NB4 (cell line): Measurements from ENCODE around the gene SERF2.
A peak's percentile ranks its signal among the peaks of the same experiment; 100 is the strongest.
"Not testable (repeated sequence)": the region's sequence is repeated elsewhere in the genome, so short reads cannot be mapped to it uniquely, and the experiment has no call there.

Source experiments
- DNase-seq: peaks from one replicate; pipeline ENCODE4 v3.0.0; 2010; ENCODE audit warnings: low read depth
- H3K4me3 ChIP-seq: one replicate; pipeline ENCODE4 v1.5.1; 2011; ENCODE audit warnings: mild to moderate bottlenecking, low read depth, low read length, moderate library complexity
- MAX ChIP-seq: IDR thresholded peaks from 2 replicates; pipeline ENCODE4 v1.6.1; 2011; ENCODE audit warnings: low read depth, low read length
- MYC ChIP-seq: IDR thresholded peaks from 2 replicates; pipeline ENCODE4 v1.6.1; 2011; ENCODE audit warnings: low read depth, low read length
- POLR2A ChIP-seq: IDR thresholded peaks from 2 replicates; pipeline ENCODE4 v1.6.1; 2011; ENCODE audit warnings: mild to moderate bottlenecking; ENCODE audit not compliant: insufficient read length; ENCODE audit errors: extremely low read depth
- TF ChIP-seq, protein P1 (sequence below): IDR thresholded peaks from one replicate; pipeline ENCODE4 v1.5.1; 2012; ENCODE audit warnings: low read depth, low read length

Gene SERF2

DNA sequence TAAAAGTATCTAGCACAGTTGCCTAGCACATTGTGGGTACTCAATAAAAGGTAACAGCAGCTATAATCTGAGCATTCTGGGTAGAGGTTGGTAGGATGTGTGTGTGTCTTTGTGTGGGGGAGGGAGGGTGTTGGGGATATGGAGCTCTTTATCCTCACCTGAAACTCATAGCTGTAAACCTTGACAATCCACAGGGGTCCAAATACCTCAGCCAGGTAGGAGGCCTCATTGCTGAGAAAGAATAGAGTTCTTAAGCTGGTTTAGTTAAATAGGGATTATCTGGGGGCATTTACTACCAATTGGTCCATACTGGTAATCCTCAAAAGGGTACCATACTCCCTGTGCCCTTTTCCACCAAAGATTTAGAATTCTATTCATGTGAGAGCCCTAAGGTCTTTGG, 3.9 kb downstream of the SERF2 start:
- TF ChIP-seq MAX (no peak), POLR2A (no peak), MYC (no peak)
- TF ChIP-seq, protein P1, sequence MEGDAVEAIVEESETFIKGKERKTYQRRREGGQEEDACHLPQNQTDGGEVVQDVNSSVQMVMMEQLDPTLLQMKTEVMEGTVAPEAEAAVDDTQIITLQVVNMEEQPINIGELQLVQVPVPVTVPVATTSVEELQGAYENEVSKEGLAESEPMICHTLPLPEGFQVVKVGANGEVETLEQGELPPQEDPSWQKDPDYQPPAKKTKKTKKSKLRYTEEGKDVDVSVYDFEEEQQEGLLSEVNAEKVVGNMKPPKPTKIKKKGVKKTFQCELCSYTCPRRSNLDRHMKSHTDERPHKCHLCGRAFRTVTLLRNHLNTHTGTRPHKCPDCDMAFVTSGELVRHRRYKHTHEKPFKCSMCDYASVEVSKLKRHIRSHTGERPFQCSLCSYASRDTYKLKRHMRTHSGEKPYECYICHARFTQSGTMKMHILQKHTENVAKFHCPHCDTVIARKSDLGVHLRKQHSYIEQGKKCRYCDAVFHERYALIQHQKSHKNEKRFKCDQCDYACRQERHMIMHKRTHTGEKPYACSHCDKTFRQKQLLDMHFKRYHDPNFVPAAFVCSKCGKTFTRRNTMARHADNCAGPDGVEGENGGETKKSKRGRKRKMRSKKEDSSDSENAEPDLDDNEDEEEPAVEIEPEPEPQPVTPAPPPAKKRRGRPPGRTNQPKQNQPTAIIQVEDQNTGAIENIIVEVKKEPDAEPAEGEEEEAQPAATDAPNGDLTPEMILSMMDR: no peak
- no peak for DNase-seq
- no peak overlapping the region for H3K4me3 ChIP-seq

DNA sequence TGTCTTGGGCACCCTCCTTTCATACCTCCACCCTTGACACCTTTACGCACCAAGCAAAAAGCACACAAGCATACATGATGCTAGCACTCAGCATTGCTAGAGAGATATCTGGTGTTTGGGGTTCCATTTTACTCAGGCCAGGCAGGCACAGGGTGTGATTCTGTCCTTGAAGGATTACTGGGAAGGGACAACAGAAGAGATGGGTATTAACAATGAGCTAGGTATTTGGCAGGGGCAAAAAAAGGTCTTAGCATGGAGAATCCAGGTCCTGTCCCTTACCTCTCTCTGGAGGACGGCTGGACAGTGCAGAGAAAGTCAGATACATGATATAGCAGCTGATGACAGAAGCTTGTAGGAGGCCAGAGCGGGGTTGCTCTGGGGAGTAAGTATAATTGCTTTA, 4.4 kb downstream of the SERF2 start:
- no peak for TF ChIP-seq MYC
- TF ChIP-seq MAX: no peak
- TF ChIP-seq POLR2A: no peak
- TF ChIP-seq, protein P1: no peak
- no peak overlapping the region for H3K4me3 ChIP-seq

DNA sequence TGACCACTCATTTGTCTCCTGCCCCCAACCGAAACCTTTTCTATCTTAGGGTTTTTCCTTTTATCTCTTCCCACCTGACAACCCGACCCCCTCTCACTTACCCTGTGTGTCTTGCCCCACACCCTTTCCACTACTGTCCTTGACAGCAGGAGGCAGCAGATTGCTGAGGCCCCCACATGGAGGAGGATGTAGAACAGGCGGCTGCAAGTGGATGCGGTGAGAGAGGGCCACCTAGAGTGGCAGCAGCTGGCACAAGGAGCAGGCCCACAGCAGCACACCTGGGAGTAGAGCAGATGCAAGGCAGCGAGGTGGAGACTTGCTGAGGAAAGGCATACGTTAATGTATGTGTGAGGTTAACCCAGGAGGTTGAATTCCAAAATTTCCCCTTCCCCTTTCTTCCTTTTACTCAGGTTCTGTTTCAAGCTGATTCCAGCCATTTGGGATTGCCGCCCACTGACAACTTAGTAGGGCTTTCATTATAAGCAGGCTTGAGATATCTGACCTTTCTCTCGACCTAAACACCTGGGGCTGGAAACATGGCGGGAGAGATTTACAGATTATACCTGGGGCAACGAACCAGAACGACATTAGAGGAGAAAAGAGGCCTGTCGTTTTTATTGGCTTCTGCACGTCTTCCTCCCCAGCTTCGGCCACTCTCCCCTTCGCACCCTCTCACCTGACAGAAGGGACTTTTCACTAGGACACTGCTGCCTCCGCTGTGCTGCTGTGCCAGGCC, 7.3 kb downstream of the SERF2 start:
- no peak overlapping the region for H3K4me3 ChIP-seq
- TF ChIP-seq MAX (no peak), POLR2A (no peak)
- no peak for DNase-seq

More for the DNA sequence above, 4.4 kb downstream of the SERF2 start:
- no peak for DNase-seq

GRCh38 chr15:43799945-43800285, 7.8 kb downstream of the SERF2 start, which contains the start of gene SERINC4:
Gene SERINC4, minus strand, starts transcription at chr15:43800220. Its CDS starts 234 bp downstream, at chr15:43799986.
- peak within 1 kb of the TSS; percentile 87 for H3K4me3 ChIP-seq
- no peak for DNase-seq
- TF ChIP-seq, protein P1: no peak
- TF ChIP-seq POLR2A (no peak), MYC (no peak), MAX (no peak)

GRCh38 chr15:43800286-43801141, 8.4 kb downstream of the SERF2 start, which contains the start of gene HYPK:
Gene HYPK, plus strand, starts transcription at chr15:43800599. Its CDS starts 24 bp downstream, at chr15:43800623.
- H3K4me3 ChIP-seq: peak within 1 kb of the TSS; percentile 87
- peak; percentile 91 for TF ChIP-seq MYC
- TF ChIP-seq POLR2A: peak; percentile 91
- TF ChIP-seq, protein P1: no peak
- peak; percentile 82 for TF ChIP-seq MAX
- peak; percentile 87 for DNase-seq

- DNase-seq: not testable (repeated sequence)
Observed at GRCh38 chr15:43802676-43803075, 10.6 kb downstream of the SERF2 start.

More at GRCh38 chr15:43802676-43803075, 10.6 kb downstream of the SERF2 start:
- H3K4me3 ChIP-seq: not testable (repeated sequence)
